ACC112 (cell line): ENCODE results near the gene PGAP6.

Experiments
- H2AFZ ChIP-seq: fragments of 200-600 bp; sonication (generic); one replicate; pipeline ENCODE4 v1.6.0; 2017; ENCODE audit warnings: antibody characterized with exemption, low read length; ENCODE audit not compliant: unreplicated experiment
- H3K27ac ChIP-seq: fragments of 200-600 bp; sonication (generic); 2 replicates; pipeline ENCODE4 v1.5.1; 2014; ENCODE audit warnings: low read depth, mild to moderate bottlenecking, antibody characterized with exemption, low read length, moderate library complexity
- H3K27me3 ChIP-seq: fragments of 200-600 bp; sonication (generic); 2 replicates; pipeline ENCODE4 v1.6.1; 2014; ENCODE audit warnings: mild to moderate bottlenecking, antibody characterized with exemption, low read length, moderate library complexity, mixed read lengths; ENCODE audit not compliant: insufficient read depth
- H3K36me3 ChIP-seq: fragments of 200-600 bp; sonication (generic); 2 replicates; pipeline ENCODE4 v1.6.1; 2016; ENCODE audit warnings: mild to moderate bottlenecking, antibody characterized with exemption, low read length, moderate library complexity, mixed read lengths; ENCODE audit not compliant: insufficient read depth
- H3K4me1 ChIP-seq: fragments of 200-600 bp; sonication (generic); one replicate; pipeline ENCODE4 v1.6.1; 2016; ENCODE audit warnings: low read length, mixed read lengths; ENCODE audit not compliant: insufficient read depth, unreplicated experiment, control insufficient read depth
- H3K4me3 ChIP-seq: fragments of 200-600 bp; sonication (generic); 2 replicates; pipeline ENCODE4 v1.5.1; 2014; ENCODE audit warnings: mild to moderate bottlenecking, low read depth, low read length
- H3K79me2 ChIP-seq: fragments of 200-600 bp; sonication (generic); one replicate; pipeline ENCODE4 v1.6.0; 2016; ENCODE audit warnings: low read length; ENCODE audit not compliant: control insufficient read depth, unreplicated experiment, insufficient read depth

The PGAP6 gene

DNA sequence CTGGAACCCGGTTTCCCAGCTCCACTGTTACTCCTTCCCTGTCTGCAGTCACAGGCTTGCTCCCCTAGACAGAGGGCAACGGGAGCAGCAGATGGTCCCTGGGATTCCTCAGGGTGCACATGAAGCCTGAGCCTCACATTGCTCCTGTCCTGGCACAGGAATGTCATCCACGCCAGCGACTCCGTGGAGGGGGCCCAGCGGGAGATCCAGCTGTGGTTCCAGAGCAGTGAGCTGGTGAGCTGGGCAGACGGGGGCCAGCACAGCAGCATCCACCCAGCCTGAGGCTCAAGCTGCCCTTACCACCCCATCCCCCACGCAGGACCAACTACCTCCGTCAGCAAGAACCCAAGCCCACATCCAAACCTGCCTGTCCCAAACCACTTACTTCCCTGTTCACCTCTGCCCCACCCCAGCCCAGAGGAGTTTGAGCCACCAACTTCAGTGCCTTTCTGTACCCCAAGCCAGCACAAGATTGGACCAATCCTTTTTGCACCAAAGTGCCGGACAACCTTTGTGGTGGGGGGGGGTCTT is 18.3 kb upstream of the PGAP6 start:
- Histone ChIP-seq H3K27ac (no peak overlapping the region), H3K79me2 (peaks cover 13% of the 10 kb centered on the region), H3K27me3 (no peaks in the 10 kb centered on the region), H3K4me3 (peak overlapping the region; percentile 100), H3K4me1 (peaks cover 12% of the 10 kb centered on the region), H3K36me3 (no peaks in the 10 kb centered on the region), H2AFZ (no peak overlapping the region)

GRCh38 chr16:399340-400019 is 17.7 kb upstream of the PGAP6 start:
- no peaks in the 10 kb centered on the region for H3K36me3 ChIP-seq
- peaks cover 12% of the 10 kb centered on the region for H3K4me1 ChIP-seq
- H3K27ac ChIP-seq = no peak overlapping the region
- H3K27me3 ChIP-seq = no peaks in the 10 kb centered on the region
- no peak overlapping the region for H3K4me3 ChIP-seq
- H3K79me2 ChIP-seq = peaks cover 13% of the 10 kb centered on the region
- H2AFZ ChIP-seq = no peak overlapping the region

DNA sequence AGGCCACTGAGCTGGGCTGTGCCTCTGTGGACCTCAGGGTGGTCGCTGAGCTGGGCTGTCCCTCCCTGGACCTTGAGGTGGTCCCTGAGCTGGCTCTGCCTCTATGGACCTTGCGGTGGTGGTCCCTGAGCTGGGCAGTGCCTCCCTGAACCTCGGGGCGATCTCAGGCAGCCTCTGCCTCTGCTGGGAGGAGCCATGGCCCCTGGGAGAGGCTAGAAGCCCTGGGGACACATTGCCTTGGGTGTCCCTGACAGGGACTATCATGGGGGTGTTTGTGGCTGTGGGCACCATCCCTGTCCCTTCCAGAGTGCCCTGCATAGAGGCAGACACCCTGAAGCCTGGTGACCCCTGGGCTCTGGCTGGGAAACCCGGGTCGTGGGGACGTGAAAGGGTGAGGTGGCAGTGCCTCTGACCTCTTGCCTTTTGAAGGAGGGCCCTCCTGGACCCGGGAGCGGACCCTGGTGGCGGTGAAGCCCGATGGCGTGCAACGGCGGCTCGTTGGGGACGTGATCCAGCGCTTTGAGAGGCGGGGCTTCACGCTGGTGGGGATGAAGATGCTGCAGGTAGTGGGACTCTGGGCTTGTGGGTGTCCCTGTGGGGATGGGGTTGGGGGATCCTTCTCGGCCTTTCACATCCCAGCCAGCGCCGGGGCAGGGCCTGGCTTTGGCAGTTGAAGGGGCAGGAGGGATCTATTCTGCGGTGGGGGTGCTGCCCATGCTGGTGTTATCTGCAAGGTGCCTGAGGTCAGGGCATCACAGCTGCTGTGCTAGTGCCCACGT is 17.0 kb upstream of the PGAP6 start:
- Histone ChIP-seq H3K4me1 (peaks cover 12% of the 10 kb centered on the region), H3K79me2 (peaks cover 13% of the 10 kb centered on the region), H3K36me3 (no peaks in the 10 kb centered on the region), H3K27me3 (no peaks in the 10 kb centered on the region), H3K4me3 (no peak overlapping the region; the same call in 1 of the 2 replicates), H2AFZ (no peak overlapping the region), H3K27ac (no peak overlapping the region)

DNA sequence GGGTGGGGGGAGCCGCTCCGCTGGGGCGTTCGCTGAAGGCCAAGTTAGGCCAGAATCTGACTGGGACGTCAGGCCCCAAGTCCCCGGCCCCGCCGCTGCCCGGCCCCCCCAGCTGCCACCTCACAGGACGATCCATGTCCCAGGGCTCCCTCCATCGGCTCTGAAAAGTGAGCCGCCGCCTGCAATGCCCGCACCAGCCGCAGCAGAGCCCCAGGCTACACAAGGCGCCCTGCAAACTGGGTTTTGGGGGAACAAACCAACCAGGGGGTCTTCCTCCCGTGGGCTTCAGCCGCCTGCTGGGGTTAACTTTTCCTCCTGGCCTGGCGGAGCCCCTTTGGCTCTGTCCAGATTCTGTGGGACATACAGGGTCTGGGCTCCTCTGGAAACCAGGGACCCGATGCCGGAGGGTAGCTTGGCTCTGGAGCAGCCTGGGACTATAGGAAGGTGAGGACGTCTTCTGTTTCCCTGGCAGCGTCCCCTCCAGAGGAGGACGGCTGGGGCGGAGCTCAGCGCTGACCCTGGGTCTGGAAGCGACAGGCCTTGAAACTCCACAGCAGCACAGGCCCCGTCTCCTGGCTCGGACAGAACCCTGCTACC is 16.1 kb upstream of the PGAP6 start:
- Histone ChIP-seq H3K4me1 (peaks cover 12% of the 10 kb centered on the region), H3K36me3 (no peaks in the 10 kb centered on the region), H3K27me3 (no peaks in the 10 kb centered on the region), H3K27ac (0 out of 2 replicates have a peak overlapping the region, but pooled peaks have one; percentile 5), H3K4me3 (peak overlapping the region; percentile 63), H3K79me2 (peaks cover 9% of the 10 kb centered on the region), H2AFZ (no peak overlapping the region)

GRCh38 chr16:397135-397661 is 15.4 kb upstream of the PGAP6 start, which contains the start of gene NME4:
Gene NME4 (plus strand): TSS chr16:397199. CDS start chr16:397223, 24 bp downstream.
- H2AFZ ChIP-seq = peak within 1 kb of the TSS; percentile 90
- no peaks in the 10 kb centered on the region for H3K36me3 ChIP-seq
- H3K79me2 ChIP-seq = peaks cover 9% of the 10 kb centered on the region
- no peaks in the 10 kb centered on the region for H3K27me3 ChIP-seq
- H3K4me1 ChIP-seq = peaks cover 12% of the 10 kb centered on the region
- H3K4me3 ChIP-seq = peak within 1 kb of the TSS; percentile 87
- H3K27ac ChIP-seq = 0 out of 2 replicates have a peak within 1 kb of the TSS, but pooled peaks have one; percentile 5

DNA sequence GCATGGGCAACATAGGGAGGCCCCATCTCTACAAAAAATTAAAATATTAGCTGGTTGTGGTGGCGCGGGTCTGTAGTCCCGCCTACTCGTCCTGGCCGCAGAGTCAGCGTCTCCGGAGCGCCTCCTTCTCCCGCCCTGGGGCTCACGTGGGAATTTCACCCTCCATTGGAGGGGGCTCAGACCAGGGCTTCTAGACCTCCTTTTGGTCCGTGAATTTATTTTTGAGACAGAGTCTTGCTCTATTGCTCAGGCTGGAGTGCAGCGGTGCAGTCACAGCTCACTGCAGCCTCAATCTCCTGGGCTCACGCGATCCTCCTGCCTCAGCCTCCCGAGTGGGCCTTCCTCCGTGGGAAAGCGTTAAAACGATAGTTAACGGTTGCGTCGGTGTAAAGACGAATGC is 14.8 kb upstream of the PGAP6 start:
- Histone ChIP-seq H3K4me1 (peaks cover 12% of the 10 kb centered on the region), H3K79me2 (peaks cover 9% of the 10 kb centered on the region), H3K4me3 (peak overlapping the region; percentile 87), H3K27ac (no peak overlapping the region), H3K27me3 (no peaks in the 10 kb centered on the region), H3K36me3 (no peaks in the 10 kb centered on the region), H2AFZ (peak overlapping the region; percentile 90)

DNA sequence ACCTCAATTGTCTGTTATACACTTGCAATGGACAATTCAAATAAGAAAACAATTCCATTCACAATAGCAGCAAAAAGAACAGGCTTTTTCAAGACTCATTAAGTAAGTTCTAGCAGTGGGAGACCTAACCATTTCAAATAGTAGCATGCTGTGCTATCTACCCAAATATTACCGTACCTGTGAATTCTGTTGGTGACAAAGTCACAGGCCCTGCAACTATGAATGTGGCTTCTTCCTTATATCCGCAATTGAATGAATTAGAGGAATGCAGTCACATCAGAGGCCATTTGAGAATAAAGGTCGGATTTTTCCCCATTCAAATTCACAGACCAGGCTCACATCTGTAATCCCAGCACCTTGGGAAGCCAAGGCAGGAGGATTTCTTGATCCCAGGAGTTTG is 14.4 kb upstream of the PGAP6 start:
- peaks cover 9% of the 10 kb centered on the region for H3K79me2 ChIP-seq
- H3K27me3 ChIP-seq = no peaks in the 10 kb centered on the region
- peak overlapping the region; percentile 90 for H2AFZ ChIP-seq
- peak overlapping the region; percentile 87 for H3K4me3 ChIP-seq
- no peak overlapping the region for H3K27ac ChIP-seq
- H3K36me3 ChIP-seq = no peaks in the 10 kb centered on the region
- H3K4me1 ChIP-seq = peaks cover 12% of the 10 kb centered on the region

GRCh38 chr16:392450-393030 is 10.8 kb upstream of the PGAP6 start:
- no peaks in the 10 kb centered on the region for H3K27me3 ChIP-seq
- H3K4me1 ChIP-seq = no peaks in the 10 kb centered on the region
- no peak overlapping the region for H2AFZ ChIP-seq
- H3K79me2 ChIP-seq = no peaks in the 10 kb centered on the region
- no peak overlapping the region for H3K27ac ChIP-seq
- H3K36me3 ChIP-seq = no peaks in the 10 kb centered on the region
- no peak overlapping the region for H3K4me3 ChIP-seq

DNA sequence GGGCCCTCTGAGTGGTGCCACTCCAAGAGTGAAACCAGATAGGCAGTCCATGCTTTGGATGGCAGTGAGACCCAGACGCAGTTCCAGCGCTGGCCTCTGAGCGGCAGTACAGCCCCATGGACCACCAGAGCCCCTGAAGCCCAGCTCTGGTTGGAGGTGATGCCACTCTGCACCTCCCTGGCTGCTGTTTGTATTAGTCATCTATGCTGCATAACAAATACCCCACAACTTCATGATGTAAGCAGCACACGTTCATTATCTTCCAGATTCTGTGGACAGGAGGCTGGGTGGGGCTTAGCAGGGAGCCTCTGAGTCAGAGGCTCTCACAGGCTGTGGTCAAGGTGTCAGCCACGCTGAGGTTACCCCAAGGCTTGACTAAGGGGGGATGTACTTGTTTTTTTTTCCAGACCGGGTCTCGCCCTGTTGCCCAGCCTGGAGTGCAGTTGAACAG is 10.1 kb upstream of the PGAP6 start:
- Histone ChIP-seq H2AFZ (no peak overlapping the region), H3K27ac (no peak overlapping the region), H3K4me1 (no peaks in the 10 kb centered on the region), H3K4me3 (no peak overlapping the region), H3K79me2 (no peaks in the 10 kb centered on the region), H3K36me3 (no peaks in the 10 kb centered on the region), H3K27me3 (no peaks in the 10 kb centered on the region)

GRCh38 chr16:389352-389751 is 7.6 kb upstream of the PGAP6 start:
- Histone ChIP-seq H3K4me1 (no peaks in the 10 kb centered on the region), H3K27me3 (no peaks in the 10 kb centered on the region), H3K36me3 (no peaks in the 10 kb centered on the region), H3K4me3 (no peak overlapping the region), H3K27ac (no peak overlapping the region), H3K79me2 (no peaks in the 10 kb centered on the region), H2AFZ (no peak overlapping the region)
